CD1c-positive myeloid dendritic cell (primary cell): ENCODE data around the gene KCNMB4.
"Not testable (repeated sequence)": the region's sequence is repeated elsewhere in the genome, so short reads cannot be mapped to it uniquely, and the experiment has no call there.

Experiments
- DNase-seq: peaks from one replicate; pipeline ENCODE4 v3.0.0-alpha.2; 2016; ENCODE audit errors: extremely low spot score

Gene KCNMB4

GRCh38 chr12:70372881-70373280 lies 6.8 kb downstream of the KCNMB4 start:
- DNase-seq, result no peak

- DNase-seq, result no peak
Observed at GRCh38 chr12:70379846-70380245, 13.8 kb downstream of the KCNMB4 start.

GRCh38 chr12:70383484-70383883 lies 17.4 kb downstream of the KCNMB4 start:
- no peak for DNase-seq

GRCh38 chr12:70383886-70384285 lies 17.8 kb downstream of the KCNMB4 start:
- DNase-seq, result no peak

- no peak for DNase-seq
Observed at GRCh38 chr12:70386771-70387170, 20.7 kb downstream of the KCNMB4 start.

GRCh38 chr12:70389678-70390077 lies 23.6 kb downstream of the KCNMB4 start:
- no peak for DNase-seq

- not testable (repeated sequence) for DNase-seq
Observed at GRCh38 chr12:70392631-70393030, 26.5 kb downstream of the KCNMB4 start.

- DNase-seq, result no peak
Observed at GRCh38 chr12:70393787-70394499, 27.9 kb downstream of the KCNMB4 start.

GRCh38 chr12:70398002-70398401 lies 31.9 kb downstream of the KCNMB4 start:
- no peak for DNase-seq

GRCh38 chr12:70398862-70399261 lies 32.8 kb downstream of the KCNMB4 start:
- DNase-seq, result no peak

GRCh38 chr12:70399311-70399710 lies 33.2 kb downstream of the KCNMB4 start:
- DNase-seq, result no peak

GRCh38 chr12:70400124-70400523 lies 34.0 kb downstream of the KCNMB4 start:
- no peak for DNase-seq

- no peak for DNase-seq
Observed at GRCh38 chr12:70402597-70402996, 36.5 kb downstream of the KCNMB4 start.

GRCh38 chr12:70403826-70404225 lies 37.7 kb downstream of the KCNMB4 start:
- DNase-seq, result no peak

GRCh38 chr12:70408004-70408790 lies 42.1 kb downstream of the KCNMB4 start:
- DNase-seq, result no peak

GRCh38 chr12:70415987-70416386 lies 49.9 kb downstream of the KCNMB4 start:
- no peak for DNase-seq

GRCh38 chr12:70417121-70417520 lies 51.0 kb downstream of the KCNMB4 start:
- DNase-seq, result no peak

GRCh38 chr12:70418101-70418500 lies 52.0 kb downstream of the KCNMB4 start:
- no peak for DNase-seq

- no peak for DNase-seq
Observed at GRCh38 chr12:70422631-70423030, 56.5 kb downstream of the KCNMB4 start.

GRCh38 chr12:70426620-70427019 lies 60.5 kb downstream of the KCNMB4 start:
- no peak for DNase-seq

GRCh38 chr12:70427611-70428010 lies 61.5 kb downstream of the KCNMB4 start:
- no peak for DNase-seq

GRCh38 chr12:70430400-70430799 lies 64.3 kb downstream of the KCNMB4 start:
- no peak for DNase-seq

- DNase-seq, result no peak
Observed at GRCh38 chr12:70436836-70437235, 70.7 kb downstream of the KCNMB4 start.
